Raji (cell line): ENCODE data around the gene LIPE.

ENCODE experiments used
- POLR2A ChIP-seq: IDR thresholded peaks from 2 replicates; pipeline ENCODE4 v1.6.1; 2011; ENCODE audit warnings: low read depth, low read length, control low read depth; ENCODE audit not compliant: insufficient read depth

LIPE gene, protein sequence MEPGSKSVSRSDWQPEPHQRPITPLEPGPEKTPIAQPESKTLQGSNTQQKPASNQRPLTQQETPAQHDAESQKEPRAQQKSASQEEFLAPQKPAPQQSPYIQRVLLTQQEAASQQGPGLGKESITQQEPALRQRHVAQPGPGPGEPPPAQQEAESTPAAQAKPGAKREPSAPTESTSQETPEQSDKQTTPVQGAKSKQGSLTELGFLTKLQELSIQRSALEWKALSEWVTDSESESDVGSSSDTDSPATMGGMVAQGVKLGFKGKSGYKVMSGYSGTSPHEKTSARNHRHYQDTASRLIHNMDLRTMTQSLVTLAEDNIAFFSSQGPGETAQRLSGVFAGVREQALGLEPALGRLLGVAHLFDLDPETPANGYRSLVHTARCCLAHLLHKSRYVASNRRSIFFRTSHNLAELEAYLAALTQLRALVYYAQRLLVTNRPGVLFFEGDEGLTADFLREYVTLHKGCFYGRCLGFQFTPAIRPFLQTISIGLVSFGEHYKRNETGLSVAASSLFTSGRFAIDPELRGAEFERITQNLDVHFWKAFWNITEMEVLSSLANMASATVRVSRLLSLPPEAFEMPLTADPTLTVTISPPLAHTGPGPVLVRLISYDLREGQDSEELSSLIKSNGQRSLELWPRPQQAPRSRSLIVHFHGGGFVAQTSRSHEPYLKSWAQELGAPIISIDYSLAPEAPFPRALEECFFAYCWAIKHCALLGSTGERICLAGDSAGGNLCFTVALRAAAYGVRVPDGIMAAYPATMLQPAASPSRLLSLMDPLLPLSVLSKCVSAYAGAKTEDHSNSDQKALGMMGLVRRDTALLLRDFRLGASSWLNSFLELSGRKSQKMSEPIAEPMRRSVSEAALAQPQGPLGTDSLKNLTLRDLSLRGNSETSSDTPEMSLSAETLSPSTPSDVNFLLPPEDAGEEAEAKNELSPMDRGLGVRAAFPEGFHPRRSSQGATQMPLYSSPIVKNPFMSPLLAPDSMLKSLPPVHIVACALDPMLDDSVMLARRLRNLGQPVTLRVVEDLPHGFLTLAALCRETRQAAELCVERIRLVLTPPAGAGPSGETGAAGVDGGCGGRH

DNA sequence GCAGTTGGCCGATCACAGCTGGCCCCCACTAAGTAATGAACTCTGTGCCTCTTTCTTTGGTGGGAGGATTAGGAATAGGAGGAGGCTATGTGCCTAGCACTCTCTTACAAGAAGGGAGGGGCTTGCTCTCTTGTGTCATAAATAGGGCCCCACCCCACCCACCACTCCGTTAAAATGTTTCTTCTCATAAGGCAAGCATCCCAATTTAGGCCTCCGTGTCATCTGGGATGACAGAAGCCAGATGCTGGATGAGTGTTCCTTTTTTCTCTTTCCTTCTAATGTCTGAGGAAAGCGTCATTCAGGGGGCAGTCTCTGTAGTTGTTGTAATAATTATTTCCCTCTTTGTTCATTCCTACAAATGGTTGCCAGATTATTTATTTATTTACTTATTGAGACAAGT is at the start of gene LIPE:
LIPE (minus strand) TSS at position 76 of the 400 bp plus-strand sequence. CDS start 239 bp downstream, outside the sequence.
- no peak for TF ChIP-seq POLR2A

DNA sequence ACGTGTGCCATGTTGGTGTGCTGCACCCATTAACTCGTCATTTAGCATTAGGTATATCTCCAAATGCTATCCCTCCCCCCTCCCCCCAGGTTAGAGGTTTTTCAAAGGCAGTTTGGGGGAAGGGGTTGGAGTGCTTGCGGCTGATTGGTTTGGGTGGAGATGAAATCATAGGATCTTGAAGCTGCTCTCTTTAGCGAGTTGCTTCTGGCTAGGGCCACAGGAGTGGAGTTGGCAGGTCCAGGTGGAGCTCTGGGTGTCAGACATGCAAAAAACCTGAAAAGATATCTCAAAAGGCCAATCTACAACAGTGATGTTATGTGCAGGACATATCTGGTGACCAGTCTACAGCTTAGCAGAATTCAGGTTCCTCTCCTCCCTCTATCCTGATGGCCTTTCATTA is 48.2 kb upstream of the LIPE start:
- TF ChIP-seq POLR2A = no peak

DNA sequence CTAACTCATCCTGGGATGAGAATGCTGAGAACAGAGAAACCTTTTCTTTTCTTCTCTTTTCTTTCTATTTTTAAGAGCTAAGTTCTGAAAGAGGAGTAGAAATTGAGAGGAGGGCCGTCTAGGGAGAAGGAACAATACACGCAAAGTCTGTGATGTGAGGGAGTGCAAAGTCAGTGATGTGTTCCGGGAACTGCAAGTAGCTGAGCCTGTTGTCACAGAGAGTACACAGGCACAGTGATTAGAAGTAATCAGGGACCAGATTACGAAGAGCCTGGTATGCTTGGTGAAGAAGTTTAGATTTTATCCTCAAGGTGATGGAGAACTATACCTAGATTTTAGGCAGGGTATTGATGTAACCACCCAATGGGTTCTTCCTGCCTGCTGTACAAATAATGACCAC is 47.6 kb upstream of the LIPE start:
- no peak for TF ChIP-seq POLR2A

DNA sequence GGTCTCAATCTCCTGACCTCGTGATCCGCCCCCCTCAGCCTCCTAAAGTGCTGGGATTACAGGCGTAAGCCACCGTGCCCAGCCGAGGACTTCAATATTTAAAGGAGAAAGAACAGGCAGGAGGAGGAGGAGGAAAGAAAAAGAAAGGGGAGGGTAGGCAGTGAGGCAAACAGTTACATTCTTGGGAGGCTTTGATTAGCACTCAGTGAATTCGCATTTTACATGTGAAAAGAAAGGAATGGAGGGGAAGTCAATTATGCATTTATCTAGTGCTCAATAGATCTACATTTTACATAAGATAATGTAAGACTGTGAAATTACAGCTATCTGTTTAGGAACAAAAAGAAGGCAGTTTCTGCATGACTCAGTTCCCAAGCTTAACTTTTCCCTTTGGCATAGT is 46.5 kb upstream of the LIPE start:
- no peak for TF ChIP-seq POLR2A

DNA sequence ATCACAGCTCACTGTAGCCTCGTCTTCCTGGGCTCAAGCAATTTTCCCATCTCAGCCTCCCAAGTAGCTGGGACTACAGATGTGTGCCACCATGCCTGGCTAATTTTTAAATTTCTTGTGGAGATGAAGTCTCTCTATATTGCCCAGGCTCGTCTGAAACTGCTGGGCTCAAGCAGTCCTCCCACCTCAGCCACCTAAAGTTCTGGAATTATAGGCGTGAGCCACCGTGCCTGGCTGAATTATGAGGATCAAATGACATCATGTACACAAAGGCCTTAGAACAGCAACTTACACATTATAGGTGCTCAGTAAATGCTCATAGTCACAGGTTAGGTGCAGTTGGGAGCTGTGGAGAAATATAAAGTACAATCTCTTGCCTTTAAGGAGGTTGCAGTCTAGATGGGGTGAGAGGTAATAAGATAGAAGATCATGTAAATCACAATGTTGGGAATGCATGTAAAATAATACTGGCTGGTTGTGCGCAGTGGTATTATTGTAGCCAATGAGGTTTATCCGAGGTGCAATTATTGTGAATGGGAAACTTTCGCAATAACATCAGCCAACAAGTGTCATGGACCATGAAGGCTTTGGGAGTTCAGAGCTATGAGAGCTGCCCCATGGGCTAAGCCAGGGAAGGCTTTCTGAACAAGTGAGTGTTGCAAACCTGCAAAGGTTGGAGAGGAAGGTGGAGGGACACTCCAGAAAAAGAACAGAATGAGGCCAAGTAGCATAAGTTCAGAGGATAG is 45.4 kb upstream of the LIPE start:
- no peak for TF ChIP-seq POLR2A

DNA sequence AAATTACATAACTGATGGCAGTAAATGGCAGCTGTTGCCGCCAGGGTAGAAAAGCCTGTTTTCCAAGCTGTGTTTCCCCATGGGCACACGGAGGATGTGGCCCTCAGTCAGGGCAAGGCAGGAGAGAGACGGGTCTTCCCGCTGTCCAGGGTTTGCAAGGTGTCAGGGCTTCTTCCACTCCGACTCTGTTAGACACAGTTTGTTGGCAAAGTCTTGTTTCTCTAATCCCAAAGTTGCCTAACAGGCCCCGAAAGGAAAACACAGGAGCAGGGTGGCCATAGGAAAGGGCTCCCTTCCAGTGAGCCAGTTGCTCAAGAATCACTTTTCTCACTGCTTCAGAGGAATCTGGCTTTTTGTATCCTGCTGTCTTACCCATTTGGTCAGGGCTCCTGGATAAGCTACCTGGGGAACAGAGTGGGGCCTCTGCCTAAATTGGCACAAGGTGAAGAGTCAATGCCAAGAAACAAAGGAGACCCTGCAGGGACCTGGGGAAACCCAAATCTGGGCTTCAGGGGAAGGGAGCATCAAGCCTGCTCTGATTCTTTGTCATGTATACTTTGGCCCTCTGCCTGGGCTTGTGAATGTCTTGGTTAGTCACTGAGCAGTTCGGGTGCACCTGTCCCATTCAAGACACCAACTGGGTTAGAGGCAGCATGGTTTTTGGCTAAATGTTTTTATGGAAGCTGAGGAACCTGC is 44.5 kb upstream of the LIPE start:
- no peak for TF ChIP-seq POLR2A

DNA sequence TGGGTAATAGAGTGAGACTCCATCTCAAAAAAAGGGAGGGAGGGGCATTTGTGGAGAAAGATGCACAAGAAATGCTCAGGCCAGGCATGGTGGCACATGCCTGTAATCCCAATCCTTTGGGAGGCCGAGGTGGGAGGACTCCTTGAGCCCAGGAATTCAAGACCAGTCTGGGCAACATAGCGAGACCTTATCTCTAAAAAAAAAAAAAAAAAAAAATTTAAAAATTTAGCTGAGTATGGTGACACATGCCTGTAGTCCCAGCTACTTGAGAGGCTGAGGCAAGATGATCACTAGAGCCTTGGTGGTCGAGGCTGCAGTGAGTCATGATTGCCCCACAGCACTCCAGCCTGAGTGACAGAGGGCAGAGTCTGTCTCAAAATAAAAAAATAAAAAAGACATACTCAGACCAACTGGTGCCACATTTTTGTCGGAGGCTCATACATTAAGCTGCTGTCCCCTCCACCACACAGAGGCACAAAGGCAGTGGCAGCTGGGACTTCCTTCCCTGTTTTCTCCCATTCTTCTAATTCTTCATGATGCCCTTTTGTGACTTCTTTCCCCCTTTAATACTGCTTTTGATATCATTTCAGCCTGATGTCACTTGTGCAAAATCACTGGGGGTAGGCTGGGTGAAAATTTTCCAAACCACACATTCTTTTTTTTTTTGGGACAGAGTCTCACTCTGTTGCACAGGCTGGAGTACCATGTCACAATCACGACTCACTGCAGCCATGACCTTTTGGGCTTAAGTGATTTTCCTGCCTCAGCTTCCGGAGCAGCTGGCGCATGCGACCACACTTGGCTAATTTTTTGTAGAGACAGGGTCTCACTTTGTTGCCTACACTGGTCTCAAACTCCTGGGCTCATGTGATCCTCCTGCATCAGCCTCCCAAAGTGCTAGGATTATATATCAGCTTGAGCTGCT is 42.4 kb upstream of the LIPE start:
- no peak for TF ChIP-seq POLR2A

DNA sequence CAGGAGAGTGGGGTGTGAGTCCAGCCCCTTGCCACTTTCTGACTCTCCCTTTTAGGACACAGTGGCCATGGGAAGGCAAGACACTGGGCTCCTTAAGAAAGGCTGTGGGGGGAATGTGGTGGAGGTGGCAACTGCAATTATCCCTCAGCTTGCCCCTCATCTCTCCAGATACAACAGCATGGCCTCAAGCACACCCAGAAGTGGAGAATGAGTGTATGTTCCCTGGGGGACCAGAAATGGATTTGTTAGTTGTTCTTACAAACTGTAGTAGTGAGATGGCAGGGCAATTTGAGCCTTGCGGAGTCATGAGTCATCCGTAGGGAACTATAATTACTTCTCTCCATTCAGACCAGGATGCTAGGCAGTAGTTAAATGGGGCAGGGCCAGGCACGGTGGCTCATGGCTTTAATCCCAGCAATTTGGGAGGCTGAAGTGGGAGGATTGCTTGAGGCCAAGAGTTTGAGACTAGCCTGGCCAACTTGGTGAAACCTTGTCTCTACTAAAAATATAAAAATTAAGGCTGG is 41.1 kb upstream of the LIPE start:
- TF ChIP-seq POLR2A = no peak

DNA sequence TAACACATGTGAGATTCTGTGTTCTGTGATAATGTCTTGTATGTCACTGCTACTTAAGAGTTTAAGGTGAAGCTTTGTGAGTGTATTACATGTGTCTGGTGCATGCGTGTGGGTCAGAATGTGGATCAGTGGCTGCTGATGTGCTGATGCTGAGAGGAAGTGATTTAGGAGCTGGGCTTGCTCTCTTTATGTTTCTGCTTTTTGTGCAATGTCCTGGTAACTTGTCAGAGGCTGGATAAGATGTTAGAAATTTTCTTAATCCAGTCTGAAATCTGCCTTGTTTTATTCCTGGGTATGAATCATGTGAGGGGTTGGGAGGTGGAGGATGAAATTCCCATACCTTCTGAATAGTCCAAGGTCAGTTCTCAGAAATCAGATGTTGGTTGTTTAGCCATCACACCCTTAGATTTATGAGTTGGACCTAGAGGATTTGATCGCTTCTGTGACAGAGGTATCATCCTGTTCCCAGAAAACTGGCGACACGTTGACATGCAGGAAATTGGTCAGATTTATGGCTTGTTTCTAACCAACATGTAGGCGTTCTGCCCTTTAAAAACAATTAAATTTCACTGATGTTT is 40.1 kb upstream of the LIPE start:
- no peak for TF ChIP-seq POLR2A

DNA sequence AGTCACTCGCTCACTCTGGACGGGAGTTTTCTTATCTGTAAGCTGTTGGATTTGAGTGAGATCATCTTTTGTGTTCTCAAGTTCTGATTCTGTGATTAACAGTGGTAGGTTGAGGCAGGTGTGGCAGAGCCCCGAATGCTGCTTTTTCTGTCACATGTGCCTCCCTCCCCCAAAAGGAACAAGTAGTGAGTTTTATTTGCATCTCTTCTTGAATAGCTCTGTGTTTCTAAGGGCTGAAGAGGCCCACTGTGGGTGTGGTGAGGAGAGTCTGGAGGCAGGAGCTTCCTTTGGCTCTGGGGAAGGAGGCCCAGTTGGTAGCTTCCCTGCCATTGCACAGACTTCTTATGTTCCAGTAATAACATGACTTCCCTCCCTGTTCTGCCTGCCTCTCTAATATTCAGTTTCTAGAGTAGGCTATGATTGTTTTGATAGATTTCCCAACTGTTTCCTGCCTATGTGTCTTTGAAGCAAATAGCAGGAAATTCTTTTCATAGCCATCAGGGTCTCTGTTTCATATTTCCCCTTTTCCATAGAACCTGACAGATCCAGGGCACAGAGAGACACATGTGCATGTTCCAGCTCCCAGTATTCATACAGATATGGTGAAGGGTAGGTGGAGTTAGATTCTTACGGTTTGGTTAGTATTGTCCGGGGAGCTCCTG is 39.5 kb upstream of the LIPE start:
- peak; percentile 43; the same call in 1 of the 2 replicates for TF ChIP-seq POLR2A

DNA sequence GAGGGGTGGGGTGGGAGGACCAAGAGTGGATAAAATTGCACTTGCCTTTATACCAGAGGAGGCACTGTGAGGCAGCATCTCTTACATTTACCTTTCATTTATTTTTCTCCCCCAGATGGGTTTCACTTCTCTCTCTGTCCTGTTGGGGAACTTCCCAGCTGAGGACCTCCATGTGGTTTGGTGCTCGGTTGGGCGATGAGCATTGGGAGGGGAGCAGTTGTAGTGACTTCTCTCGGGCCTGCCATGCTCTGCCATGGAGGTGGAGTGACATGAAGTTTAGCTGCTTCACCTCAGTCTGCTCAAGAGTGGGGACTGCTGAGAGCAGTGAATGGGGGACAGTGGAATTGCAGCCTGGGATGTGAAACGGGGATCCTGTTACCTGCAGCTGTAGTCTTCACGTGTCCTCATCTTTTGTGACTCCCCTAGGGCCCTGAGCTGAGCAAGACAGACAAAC is 38.7 kb upstream of the LIPE start:
- peak; percentile 71 for TF ChIP-seq POLR2A

DNA sequence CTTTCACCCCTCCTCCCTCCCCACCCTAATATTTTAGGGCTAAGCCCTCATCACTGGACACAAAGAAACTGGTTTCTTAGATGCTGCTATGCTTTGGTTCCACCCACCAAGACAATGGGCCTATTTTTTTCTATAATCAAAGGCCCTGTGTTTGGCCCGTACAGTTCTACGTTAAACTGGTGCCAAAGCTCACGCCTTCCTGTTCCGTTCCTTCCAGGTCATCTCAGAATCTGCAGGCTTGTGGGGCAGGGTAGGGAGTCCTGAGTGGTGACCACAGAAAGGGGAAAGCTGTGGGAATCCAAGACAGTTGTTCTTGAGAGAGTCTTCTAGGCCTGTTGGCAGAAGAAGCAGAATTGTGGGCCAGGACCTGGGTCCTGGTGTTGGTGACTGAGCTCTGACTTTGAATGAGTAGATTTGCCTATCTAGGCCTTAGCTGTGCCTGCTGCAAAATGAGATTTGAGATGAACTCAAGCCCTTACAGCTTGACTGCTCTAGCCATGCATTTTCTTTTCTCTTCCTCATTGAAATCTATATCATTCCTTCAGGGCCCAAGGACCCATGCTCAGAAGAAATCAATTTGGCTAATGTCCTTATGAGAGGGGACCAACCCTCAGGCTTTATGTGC is 34.6 kb upstream of the LIPE start:
- TF ChIP-seq POLR2A = no peak
